ENCODE measurements around the gene ARMCX6.

GRCh38 chrX:101605728-101606127, 12.1 kb downstream of the ARMCX6 start:
- TF ChIP-seq POLR2A (IDR thresholded peaks at IDR 0.05) (no peak), CTCF (IDR thresholded peaks at IDR 0.05) (no peak)
